GM23338 (cell line): ENCODE results near the gene ZKSCAN4. TPM values are rescaled to one million over a fixed set of nuclear protein-coding genes. Genes with fewer than 3 reads are reported as not detected.
A peak's percentile ranks its signal among the peaks of the same experiment; 100 is the strongest.

ENCODE experiments used
- ATAC-seq: fragments of 200-7000 bp; cut with Tn5 transposase; 3 replicates; pipeline ENCODE4 v1.9.1; 2020
- DNase-seq: peaks from one replicate; pipeline ENCODE4 v3.0.0-alpha.2; 2015; ENCODE audit warnings: low spot score
- H2AFZ ChIP-seq: fragments of 200-600 bp; sonication (generic); 2 replicates; pipeline ENCODE4 v1.8.0; 2016; ENCODE audit warnings: antibody characterized with exemption, mild to moderate bottlenecking, moderate library complexity
- H3F3A ChIP-seq: fragments of 200-600 bp; sonication (generic); replicated peaks from 2 replicates; pipeline ENCODE4 v1.8.0; 2017; ENCODE audit warnings: antibody characterized with exemption, mixed run types, low read depth
- H3K27ac ChIP-seq: fragments of 200-600 bp; sonication (generic); 2 replicates; pipeline ENCODE4 v1.6.1; 2016; ENCODE audit warnings: low read depth
- H3K27me3 ChIP-seq: fragments of 200-600 bp; sonication (generic); 2 replicates; pipeline ENCODE4 v1.8.0; 2016; ENCODE audit warnings: mild to moderate bottlenecking, mixed run types, moderate library complexity; ENCODE audit not compliant: insufficient read depth
- H3K36me3 ChIP-seq: fragments of 200-600 bp; sonication (generic); 2 replicates; pipeline ENCODE4 v1.8.0; 2016; ENCODE audit warnings: mild to moderate bottlenecking; ENCODE audit not compliant: insufficient read depth
- H3K4me1 ChIP-seq: fragments of 200-600 bp; sonication (generic); 2 replicates; pipeline ENCODE4 v1.8.0; 2016; ENCODE audit warnings: mild to moderate bottlenecking, moderate library complexity; ENCODE audit not compliant: insufficient read depth
- H3K4me2 ChIP-seq: fragments of 200-600 bp; sonication (generic); 2 replicates; pipeline ENCODE4 v1.7.1; 2017; ENCODE audit warnings: mixed run types
- H3K4me3 ChIP-seq: fragments of 200-600 bp; sonication (generic); 2 replicates; pipeline ENCODE4 v1.6.1; 2016; ENCODE audit warnings: mixed run types
- H3K79me2 ChIP-seq: fragments of 200-600 bp; sonication (generic); replicated peaks from 2 replicates; pipeline ENCODE4 v1.8.0; 2017; ENCODE audit warnings: mild to moderate bottlenecking; ENCODE audit not compliant: insufficient read depth
- H3K9me2 ChIP-seq: fragments of 200-600 bp; sonication (generic); 2 replicates; pipeline ENCODE4 v1.8.0; 2017; ENCODE audit not compliant: insufficient read depth
- H4K20me1 ChIP-seq: fragments of 200-600 bp; sonication (generic); replicated peaks from 2 replicates; pipeline ENCODE4 v1.8.0; 2017; ENCODE audit warnings: mild to moderate bottlenecking; ENCODE audit not compliant: insufficient read depth
- H3K27ac Mint-ChIP-seq: 2 replicates; pipeline ENCODE4 v1.8.0; 2020; ENCODE audit warnings: inconsistent platforms, mild to moderate bottlenecking, moderate library complexity, mixed read lengths
- H3K27me3 Mint-ChIP-seq: 3 replicates; pipeline ENCODE4 v1.8.0; 2022; ENCODE audit warnings: low read depth, mild to moderate bottlenecking, moderate library complexity, mixed read lengths, inconsistent platforms; ENCODE audit not compliant: insufficient read depth, poor library complexity
- H3K36me3 Mint-ChIP-seq: 3 replicates; pipeline ENCODE4 v1.8.0; 2021; ENCODE audit warnings: low read depth, mild to moderate bottlenecking, inconsistent platforms, moderate library complexity, mixed read lengths
- H3K4me1 Mint-ChIP-seq: 3 replicates; pipeline ENCODE4 v1.8.0; 2020; ENCODE audit warnings: mild to moderate bottlenecking, inconsistent platforms, mixed read lengths
- H3K4me3 Mint-ChIP-seq: 3 replicates; pipeline ENCODE4 v1.8.0; 2021; ENCODE audit warnings: moderate library complexity, mild to moderate bottlenecking, inconsistent platforms, mixed read lengths
- H3K9me3 Mint-ChIP-seq: 3 replicates; pipeline ENCODE4 v1.8.0; 2020; ENCODE audit warnings: moderate library complexity, mild to moderate bottlenecking, inconsistent platforms, mixed read lengths
- CREB1 ChIP-seq: fragments of 250-450 bp; sonication (Bioruptor Pico); IDR thresholded peaks from 2 replicates; pipeline ENCODE4 v1.5.0; 2020; ENCODE audit warnings: low read depth, mild to moderate bottlenecking, moderate library complexity
- CTCF ChIP-seq, 2 experiments: fragments of 200-600 bp in 1 of 2; sonication (generic) in 1 of 2; conservative IDR thresholded peaks; 2 replicates each; pipeline versions ENCODE4 v1.5.1 to v1.6.1; 2016 to 2017; ENCODE audit warnings: antibody characterized with exemption in 2 of 2, low read depth in 2 of 2, mild to moderate bottlenecking in 2 of 2, moderate library complexity in 1 of 2
- EZH2 ChIP-seq: fragments of 200-600 bp; sonication (generic); IDR thresholded peaks from one replicate; pipeline ENCODE4 v1.8.0; 2017; ENCODE audit warnings: antibody characterized with exemption, mild to moderate bottlenecking, low read depth; ENCODE audit not compliant: unreplicated experiment
- EZH2phosphoT487 ChIP-seq: fragments of 200-600 bp; sonication (generic); IDR thresholded peaks from one replicate; pipeline ENCODE4 v1.8.1; 2018; ENCODE audit warnings: antibody characterized with exemption; ENCODE audit not compliant: unreplicated experiment
- JUNB ChIP-seq: IDR thresholded peaks from one replicate; pipeline ENCODE4 v1.6.1; 2016; ENCODE audit warnings: antibody characterized with exemption; ENCODE audit not compliant: unreplicated experiment
- POLR2AphosphoS5 ChIP-seq: IDR thresholded peaks from 2 replicates; pipeline ENCODE4 v1.6.1; 2016; ENCODE audit warnings: antibody characterized with exemption, low read depth
- REST ChIP-seq: IDR thresholded peaks from one replicate; pipeline ENCODE4 v1.6.1; 2018; ENCODE audit warnings: antibody characterized with exemption; ENCODE audit not compliant: unreplicated experiment
- STAT1 ChIP-seq: IDR thresholded peaks from one replicate; pipeline ENCODE4 v1.6.1; 2016; ENCODE audit warnings: antibody characterized with exemption; ENCODE audit not compliant: unreplicated experiment
- ZNF114 ChIP-seq: fragments of 250-450 bp; sonication (Bioruptor Pico); IDR thresholded peaks from 2 replicates; pipeline ENCODE4 v1.5.0; 2020; ENCODE audit warnings: mild to moderate bottlenecking, moderate library complexity
- ZNF331 ChIP-seq: fragments of 250-450 bp; sonication (Bioruptor Pico); IDR thresholded peaks from 2 replicates; pipeline ENCODE4 v1.5.0; 2020; ENCODE audit warnings: low read depth, mild to moderate bottlenecking, moderate library complexity
- ZNF462 ChIP-seq: fragments of 250-450 bp; sonication (Bioruptor Pico); IDR thresholded peaks from 2 replicates; pipeline ENCODE4 v1.5.0; 2020; ENCODE audit warnings: mild to moderate bottlenecking, moderate library complexity
- polyA plus RNA-seq: library from polyadenylated mRNA; unstranded; fragments of >200 nt; fragmentation: Nextera tagmentation; extraction: Ambion mirVana; gene quantifications from 2 replicates; pipeline ENCODE4 v1.2.1, GENCODE V29; 2016
- total RNA-seq: library from RNA; depleted of rRNA; stranded (reverse); fragments of >200 nt; shearing (Covaris generic); gene quantifications from 2 replicates; pipeline ENCODE4 v1.2.3, GENCODE V29; 2014

Gene ZKSCAN4
- total and polyA plus RNA-seq, 2 experiments from 2014 or later: 2.8 to 5.9 TPM

- H3F3A ChIP-seq: no peaks in the 10 kb centered on the region
- TF ChIP-seq CREB1 (no peak), POLR2AphosphoS5 (no peak), STAT1 (no peak), EZH2phosphoT487 (no peak), REST (no peak), JUNB (no peak), ZNF331 (CRISPR knock-in tag) (no peak), EZH2 (no peak), ZNF462 (CRISPR knock-in tag) (no peak), ZNF114 (CRISPR knock-in tag) (no peak), CTCF (conservative IDR thresholded peaks at IDR 0.05; ENCODE audit: low read depth in 2 of 2) (no peak)
- H3K9me3 Mint-ChIP-seq: no peaks in the 10 kb centered on the region
- peaks cover 3% of the 10 kb centered on the region; the same call in 1 of the 2 replicates for H3K36me3 ChIP-seq
- no peak overlapping the region for H3K27ac ChIP-seq
- H3K27ac Mint-ChIP-seq: no peak overlapping the region
- peaks cover 17% of the 10 kb centered on the region for H3K27me3 Mint-ChIP-seq
- peaks cover 11% of the 10 kb centered on the region for H3K4me1 ChIP-seq
- H3K4me3 Mint-ChIP-seq: no peak overlapping the region
- no peak for ATAC-seq
- H4K20me1 ChIP-seq: no peaks in the 10 kb centered on the region
- peak; percentile 12 for DNase-seq
- no peaks in the 10 kb centered on the region for H3K9me2 ChIP-seq
- H3K79me2 ChIP-seq: peaks cover 16% of the 10 kb centered on the region
- H3K27me3 ChIP-seq: peaks cover 30% of the 10 kb centered on the region
- no peak overlapping the region for H3K4me2 ChIP-seq
- H2AFZ ChIP-seq: no peak overlapping the region
- no peak overlapping the region for H3K4me3 ChIP-seq
- peaks cover 11% of the 10 kb centered on the region for H3K4me1 Mint-ChIP-seq
- no peaks in the 10 kb centered on the region for H3K36me3 Mint-ChIP-seq
Measured at GRCh38 chr6:28254121-28254519, 2.1 kb upstream of the ZKSCAN4 start.
